Kidney (tissue), 14 donors: ENCODE measurements around the gene KAT2B. TPM values are rescaled to one million over a fixed set of nuclear protein-coding genes. Genes with fewer than 3 reads are reported as not detected.
A peak's percentile ranks its signal among the peaks of the same experiment; 100 is the strongest.

Experiments
- DNase-seq, 5 donors: peaks; one replicate each; pipeline ENCODE4 v3.0.0-alpha.2; 2013 to 2020
- FAIRE-seq: peaks from 2 replicates; lab custom pipeline; 2012; peaks lifted over from hg19 to GRCh38; lab: Jason Lieb, UNC
- H3K27ac ChIP-seq, 2 donors: one replicate each; pipeline ENCODE4 v1.7.0; 2013; ENCODE audit warnings: low read depth in 2 of 2, low read length in 2 of 2, inconsistent platforms in 1 of 2
- H3K27me3 ChIP-seq: one replicate; pipeline ENCODE4 v1.7.1; 2013; ENCODE audit warnings: low read length, inconsistent platforms; ENCODE audit not compliant: control insufficient read depth, insufficient read depth
- H3K36me3 ChIP-seq, 3 donors: one replicate each; pipeline versions ENCODE4 v1.7.0 to v1.7.1; 2013; ENCODE audit warnings: low read length in 3 of 3, control low read depth in 1 of 3, inconsistent platforms in 1 of 3; ENCODE audit not compliant: insufficient read depth in 3 of 3, control insufficient read depth in 2 of 3
- H3K4me1 ChIP-seq, 3 donors: one replicate each; pipeline versions ENCODE4 v1.7.0 to v1.7.1; 2013; ENCODE audit warnings: low read length in 3 of 3, inconsistent platforms in 1 of 3, low read depth in 1 of 3; ENCODE audit not compliant: control insufficient read depth in 2 of 3, insufficient read depth in 2 of 3
- H3K4me3 ChIP-seq, 3 donors: one replicate each; pipeline versions ENCODE4 v1.7.0 to v1.8.1; 2013; ENCODE audit warnings: low read length in 3 of 3, control low read depth in 1 of 3, inconsistent platforms in 1 of 3
- H3K9ac ChIP-seq, 3 donors: one replicate each; pipeline versions ENCODE4 v1.7.0 to v1.7.1; 2013; ENCODE audit warnings: low read length in 3 of 3, control low read depth in 1 of 3, inconsistent platforms in 1 of 3
- H3K9me3 ChIP-seq, 3 donors: one replicate each; pipeline versions ENCODE4 v1.7.0 to v1.7.1; 2013; ENCODE audit warnings: low read length in 3 of 3, control low read depth in 1 of 3, inconsistent platforms in 1 of 3; ENCODE audit not compliant: control insufficient read depth in 2 of 3, insufficient read depth in 1 of 3
- intact Hi-C: fragments of 100-400 bp; cut with DNase I; formaldehyde crosslinking; loops from one replicate; pipeline ENCODE4 v1.11.1; 2022
- polyA plus RNA-seq: library from polyadenylated mRNA; stranded (reverse); fragments of 350-450 nt; fragmentation: Illumina TruSeq; extraction: RNeasy Lipid Tissue Mini Kit (QIAGEN cat#74804); gene quantifications from one replicate; pipeline ENCODE4 v1.2.3, GENCODE V29; 2014; ENCODE audit warnings: low read depth, low replicate concordance; ENCODE audit not compliant: insufficient read depth
- total RNA-seq: library from RNA; stranded (reverse); fragmentation: NEBNext Ultra II Directional; extraction: Animal tissue kit (Norgen Biotek cat#: 25700); gene quantifications from one replicate; pipeline ENCODE4 v1.2.1, GENCODE V29; 2021
- TF ChIP-seq, protein P1 (sequence below): IDR thresholded peaks from 3 replicates; pipeline ENCODE4 v1.5.1; 2012; ENCODE audit warnings: mild to moderate bottlenecking, moderate library complexity, borderline replicate concordance; ENCODE audit not compliant: insufficient read depth; ENCODE audit errors: extremely low read depth
- donor health status: control.
- donor health status: control.
- donor health status: control.
- donor health status: control.
- donor health status: control.
- donor health status: DM: yes; HTN: yes; CAD: no.
- donor health status: Normal renal cell carcinoma (clear cell type).

Gene KAT2B
- total and polyA plus RNA-seq, 2 donors from 2014 or later, result 9.5 to 30.1 TPM

DNA sequence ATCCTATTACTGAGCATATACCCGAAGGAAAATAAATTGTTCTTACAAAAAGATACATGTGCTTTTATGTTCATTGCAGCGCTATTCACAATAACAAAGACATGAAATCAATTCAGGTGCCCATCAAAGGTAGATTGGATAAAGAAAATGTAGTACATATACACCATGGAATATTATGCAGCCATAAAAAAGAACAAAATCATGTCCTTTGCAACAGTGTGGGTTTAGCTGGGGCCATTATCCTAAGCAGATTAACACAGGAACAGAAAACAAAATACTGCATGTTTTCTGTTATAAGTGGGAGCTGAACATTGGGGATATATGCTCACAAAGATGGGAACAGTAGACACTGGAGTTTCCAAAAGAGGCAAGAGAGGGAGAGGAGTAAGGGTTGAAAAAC lies 103.3 kb downstream of the KAT2B start:
- DNase-seq (no peak), FAIRE-seq (no peak)
- Histone ChIP-seq H3K9me3 (no peaks in the 10 kb centered on the region), H3K4me1 (no peaks in the 10 kb centered on the region), H3K27me3 (no peaks in the 10 kb centered on the region), H3K27ac (no peak overlapping the region), H3K9ac (no peak overlapping the region), H3K4me3 (no peak overlapping the region), H3K36me3 (peaks cover 0 to 11% (median 3%) of the 10 kb centered on the region in 3 donors)
- TF ChIP-seq, protein P1, sequence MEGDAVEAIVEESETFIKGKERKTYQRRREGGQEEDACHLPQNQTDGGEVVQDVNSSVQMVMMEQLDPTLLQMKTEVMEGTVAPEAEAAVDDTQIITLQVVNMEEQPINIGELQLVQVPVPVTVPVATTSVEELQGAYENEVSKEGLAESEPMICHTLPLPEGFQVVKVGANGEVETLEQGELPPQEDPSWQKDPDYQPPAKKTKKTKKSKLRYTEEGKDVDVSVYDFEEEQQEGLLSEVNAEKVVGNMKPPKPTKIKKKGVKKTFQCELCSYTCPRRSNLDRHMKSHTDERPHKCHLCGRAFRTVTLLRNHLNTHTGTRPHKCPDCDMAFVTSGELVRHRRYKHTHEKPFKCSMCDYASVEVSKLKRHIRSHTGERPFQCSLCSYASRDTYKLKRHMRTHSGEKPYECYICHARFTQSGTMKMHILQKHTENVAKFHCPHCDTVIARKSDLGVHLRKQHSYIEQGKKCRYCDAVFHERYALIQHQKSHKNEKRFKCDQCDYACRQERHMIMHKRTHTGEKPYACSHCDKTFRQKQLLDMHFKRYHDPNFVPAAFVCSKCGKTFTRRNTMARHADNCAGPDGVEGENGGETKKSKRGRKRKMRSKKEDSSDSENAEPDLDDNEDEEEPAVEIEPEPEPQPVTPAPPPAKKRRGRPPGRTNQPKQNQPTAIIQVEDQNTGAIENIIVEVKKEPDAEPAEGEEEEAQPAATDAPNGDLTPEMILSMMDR, result no peak
- intact Hi-C loops, result no loop called here

DNA sequence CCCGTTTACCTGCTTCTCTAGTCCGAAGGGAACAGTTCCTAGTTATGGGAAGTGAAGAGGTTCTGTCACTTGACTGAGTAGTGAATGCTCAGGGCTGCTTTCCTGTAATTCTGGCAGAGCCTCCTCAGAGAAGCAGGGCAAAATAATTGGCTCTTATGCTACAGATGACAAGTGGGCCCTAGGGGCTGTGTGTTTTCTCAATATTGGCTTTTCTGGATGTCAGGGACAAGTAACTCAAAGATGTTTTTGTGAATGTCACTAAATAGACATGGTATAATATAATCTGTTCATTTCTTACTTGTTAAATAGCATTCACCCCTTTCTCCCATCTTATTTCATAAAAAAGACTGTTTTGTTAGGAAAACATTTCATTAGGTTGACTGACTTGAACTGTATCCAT lies 105.6 kb downstream of the KAT2B start:
- Histone ChIP-seq H3K9ac (no peak overlapping the region), H3K4me1 (no peaks in the 10 kb centered on the region), H3K27me3 (no peaks in the 10 kb centered on the region), H3K36me3 (peaks cover 0 to 9% (median 3%) of the 10 kb centered on the region in 3 donors), H3K4me3 (no peak overlapping the region), H3K27ac (no peak overlapping the region), H3K9me3 (no peaks in the 10 kb centered on the region)
- TF ChIP-seq, protein P1, result no peak
- intact Hi-C loops, result no loop called here
- no peak for DNase-seq
- FAIRE-seq, result no peak

DNA sequence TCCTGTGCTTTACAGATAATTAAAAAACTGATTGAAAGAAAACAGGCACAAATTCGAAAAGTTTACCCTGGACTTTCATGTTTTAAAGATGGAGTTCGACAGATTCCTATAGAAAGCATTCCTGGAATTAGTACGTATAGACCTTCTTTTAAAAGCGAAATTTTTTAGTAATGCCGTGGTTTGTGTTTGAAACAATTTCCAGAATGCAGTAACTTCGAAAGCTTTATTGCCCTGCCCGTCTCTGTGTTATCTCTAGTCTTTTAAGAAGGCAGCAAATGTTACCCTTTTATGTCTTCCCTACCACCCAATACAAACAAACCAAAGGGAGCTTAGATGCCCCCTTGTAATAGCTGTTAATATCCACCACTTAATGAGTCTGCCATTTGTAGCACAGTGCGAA lies 106.1 kb downstream of the KAT2B start:
- Histone ChIP-seq H3K4me1 (no peaks in the 10 kb centered on the region), H3K4me3 (no peak overlapping the region), H3K36me3 (peaks cover 0 to 9% (median 3%) of the 10 kb centered on the region in 3 donors), H3K27ac (no peak overlapping the region), H3K27me3 (no peaks in the 10 kb centered on the region), H3K9me3 (no peaks in the 10 kb centered on the region), H3K9ac (no peak overlapping the region)
- TF ChIP-seq, protein P1, result no peak
- no peak for FAIRE-seq
- intact Hi-C loops, result no loop called here
- no peak for DNase-seq

DNA sequence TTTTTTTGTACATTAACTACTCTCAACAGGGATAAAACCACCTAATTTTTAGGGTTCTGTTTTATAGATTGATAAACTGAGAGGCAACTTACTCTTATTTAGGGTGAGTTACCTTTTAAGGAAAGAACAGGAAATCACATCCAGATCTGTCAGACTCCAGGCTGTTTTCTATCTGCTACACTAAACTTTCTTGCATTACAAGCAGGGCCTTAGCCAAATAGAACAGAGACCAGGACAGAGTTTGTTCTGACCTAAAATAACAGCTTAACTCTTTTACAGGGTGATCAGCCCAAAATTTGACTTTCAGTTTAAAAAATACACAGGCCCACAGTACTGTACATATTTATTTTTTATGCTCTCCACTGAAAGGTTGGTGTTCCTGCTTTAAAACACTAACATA lies 107.1 kb downstream of the KAT2B start:
- no peaks in the 10 kb centered on the region for H3K27me3 ChIP-seq
- no peak overlapping the region for H3K4me3 ChIP-seq
- DNase-seq, result peak in 2 of 5 donors; percentile 12 to 28
- H3K4me1 ChIP-seq, result no peaks in the 10 kb centered on the region
- H3K9me3 ChIP-seq, result no peaks in the 10 kb centered on the region
- H3K9ac ChIP-seq, result no peak overlapping the region
- TF ChIP-seq, protein P1, result no peak
- H3K27ac ChIP-seq, result no peak overlapping the region
- intact Hi-C loops, result no loop called here
- peaks cover 0 to 9% (median 3%) of the 10 kb centered on the region in 3 donors for H3K36me3 ChIP-seq
- no peak for FAIRE-seq
